CD14-positive monocyte (primary cell): Measurements from ENCODE around the gene SETD1A. TPM values are rescaled to one million over a fixed set of nuclear protein-coding genes. Genes with fewer than 3 reads are reported as not detected.
A peak's percentile ranks its signal among the peaks of the same experiment; 100 is the strongest.

Experiments used
- DNase-seq, 3 donors: peaks; one replicate each; pipeline ENCODE4 v3.0.0-alpha.2; 2011 to 2022
- H2AFZ ChIP-seq: 2 replicates; pipeline ENCODE4 v1.6.0; 2012; ENCODE audit warnings: mild to moderate bottlenecking, low read depth, low read length, inconsistent platforms; ENCODE audit not compliant: insufficient read depth, poor library complexity, severe bottlenecking
- H3K27ac ChIP-seq, 2 donors: 1 replicate in 1 of 2; 2 replicates in 1 of 2; pipeline ENCODE4 v1.5.1; 2012 to 2013; ENCODE audit warnings: low read length in 2 of 2, control low read depth in 1 of 2, inconsistent platforms in 1 of 2, low read depth in 1 of 2, mild to moderate bottlenecking in 1 of 2
- H3K27me3 ChIP-seq, 2 donors: one replicate each; pipeline versions ENCODE4 v1.6.0 to v1.6.1; 2011 to 2013; ENCODE audit warnings: low read length in 2 of 2; ENCODE audit not compliant: control insufficient read depth in 2 of 2, insufficient read depth in 2 of 2
- H3K36me3 ChIP-seq, 2 donors: replicated peaks in 1 of 2; 1 replicate in 1 of 2; 2 replicates in 1 of 2; pipeline versions ENCODE4 v1.5.1 to v1.6.1; 2012 to 2013; ENCODE audit warnings: low read length in 2 of 2, control low read depth in 1 of 2, inconsistent platforms in 1 of 2, mild to moderate bottlenecking in 1 of 2; ENCODE audit not compliant: insufficient read depth in 2 of 2, control insufficient read depth in 1 of 2
- H3K4me1 ChIP-seq, 2 donors: 1 replicate in 1 of 2; 2 replicates in 1 of 2; pipeline versions ENCODE4 v1.5.1 to v1.6.1; 2012 to 2013; ENCODE audit warnings: low read length in 2 of 2, control low read depth in 1 of 2, inconsistent platforms in 1 of 2, mild to moderate bottlenecking in 1 of 2, moderate library complexity in 1 of 2; ENCODE audit not compliant: insufficient read depth in 2 of 2, control insufficient read depth in 1 of 2
- H3K4me2 ChIP-seq: replicated peaks from 2 replicates; pipeline ENCODE3; 2012; ENCODE audit warnings: low read length, moderate library complexity, mild to moderate bottlenecking; ENCODE audit not compliant: poor library complexity, severe bottlenecking; ENCODE audit errors: extremely low read depth
- H3K4me3 ChIP-seq, 3 experiments: fragments of 200-600 bp in 1 of 3; sonication (generic) in 1 of 3; replicated peaks in 1 of 3; 1 replicate in 2 of 3; 2 replicates in 1 of 3; pipeline ENCODE4 v1.5.1; 2011 to 2013; ENCODE audit warnings: low read length in 3 of 3, mild to moderate bottlenecking in 3 of 3, control low read depth in 2 of 3, low read depth in 2 of 3, inconsistent platforms in 1 of 3, moderate library complexity in 1 of 3
- H3K79me2 ChIP-seq: 2 replicates; pipeline ENCODE4 v1.6.0; 2012; ENCODE audit warnings: mild to moderate bottlenecking, control low read depth, inconsistent platforms, low read length, moderate library complexity; ENCODE audit not compliant: insufficient read depth
- H3K9ac ChIP-seq: 2 replicates; pipeline ENCODE4 v1.6.0; 2017; ENCODE audit warnings: low read length, mild to moderate bottlenecking; ENCODE audit not compliant: insufficient read depth, poor library complexity, severe bottlenecking
- H3K9me3 ChIP-seq, 2 donors: replicated peaks in 1 of 2; 1 replicate in 1 of 2; 2 replicates in 1 of 2; pipeline versions ENCODE4 v1.5.1 to v1.6.1; 2012 to 2013; ENCODE audit warnings: low read length in 2 of 2, control low read depth in 1 of 2; ENCODE audit not compliant: control insufficient read depth in 1 of 2, insufficient read depth in 1 of 2
- H4K20me1 ChIP-seq: 2 replicates; pipeline ENCODE4 v1.6.0; 2012; ENCODE audit warnings: mild to moderate bottlenecking, low read length, control low read depth, moderate library complexity; ENCODE audit not compliant: insufficient read depth
- H3K27ac Mint-ChIP-seq, 7 donors: one replicate each; pipeline ENCODE4 v1.8.0; 2020; ENCODE audit warnings: mild to moderate bottlenecking in 7 of 7, mixed read lengths in 7 of 7, moderate library complexity in 6 of 7, inconsistent platforms in 2 of 7
- H3K27me3 Mint-ChIP-seq, 3 donors: one replicate each; pipeline ENCODE4 v1.8.0; 2021 to 2022; ENCODE audit warnings: low read depth in 3 of 3, mild to moderate bottlenecking in 3 of 3, mixed read lengths in 3 of 3, moderate library complexity in 3 of 3, inconsistent platforms in 1 of 3
- H3K36me3 Mint-ChIP-seq, 2 donors: one replicate each; pipeline ENCODE4 v1.8.0; 2020; ENCODE audit warnings: mixed read lengths in 2 of 2, inconsistent platforms in 1 of 2, mild to moderate bottlenecking in 1 of 2
- H3K4me1 Mint-ChIP-seq: one replicate; pipeline ENCODE4 v1.8.0; 2020; ENCODE audit warnings: mild to moderate bottlenecking, mixed read lengths
- H3K4me3 Mint-ChIP-seq, 2 donors: one replicate each; pipeline ENCODE4 v1.8.0; 2020; ENCODE audit warnings: mild to moderate bottlenecking in 2 of 2, mixed read lengths in 2 of 2, moderate library complexity in 1 of 2
- H3K9me3 Mint-ChIP-seq, 7 donors: one replicate each; pipeline ENCODE4 v1.8.0; 2020 to 2022; ENCODE audit warnings: mixed read lengths in 7 of 7, mild to moderate bottlenecking in 6 of 7, moderate library complexity in 6 of 7, inconsistent platforms in 2 of 7
- WGBS: methylation state at CpG from one replicate; pipeline ENCODE4 v1.1.5; 2013; ENCODE audit warnings: missing lambda C conversion rate; ENCODE audit not compliant: insufficient coverage; 5-methylcytosine and 5-hydroxymethylcytosine counted together
- intact Hi-C, 2 donors: fragments of 100-400 bp; cut with micrococcal nuclease; formaldehyde crosslinking; loops; one replicate each; pipeline versions ENCODE4 v1.15.0 to v1.15.1; 2023
- polyA plus RNA-seq, 3 donors: library from polyadenylated mRNA; depleted of rRNA in 1 of 3; unstranded in 2 of 3; stranded (reverse) in 1 of 3; fragments of 300-500 nt in 2 of 3; fragments of >200 nt in 1 of 3; fragmentation: Illumina TruSeq in 2 of 3; gene quantifications; 1 replicate in 2 of 3; 2 replicates in 1 of 3; pipeline ENCODE4 v1.2.3, GENCODE V29; 2012 to 2021
- TF ChIP-seq, protein P1 (sequence below): fragments of 200-600 bp; IDR thresholded peaks from one replicate; pipeline ENCODE4 v1.8.0; 2022; ENCODE audit warnings: antibody characterized with exemption, mild to moderate bottlenecking

The SETD1A gene
- polyA plus RNA-seq, 3 donors, result 0.16 to 6.6 (median 1.3) TPM

DNA sequence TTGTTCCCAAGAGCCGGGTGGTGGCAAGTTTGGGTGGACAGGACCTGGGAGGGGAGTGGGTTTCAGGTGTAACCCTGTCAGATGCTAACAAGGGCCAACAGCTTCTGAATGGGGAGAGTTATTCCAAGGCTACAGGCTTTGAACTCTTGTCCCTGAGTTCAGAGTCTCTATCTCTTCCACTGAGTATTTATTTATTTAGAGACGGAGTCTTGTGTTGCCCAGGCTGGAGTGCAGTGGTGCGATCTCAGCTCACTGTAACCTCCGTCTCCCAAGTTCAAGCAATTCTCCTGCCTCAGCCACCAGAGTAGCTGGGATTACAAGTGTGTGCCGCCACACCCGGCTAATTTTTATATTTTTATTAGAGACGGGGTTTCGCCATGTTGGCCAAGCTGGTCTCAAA, 2.6 kb upstream of the SETD1A start:
- peaks cover 50% of the 10 kb centered on the region for H3K79me2 ChIP-seq
- H3K27ac Mint-ChIP-seq, result peak overlapping the region in 2 of 7 donors; percentile 57
- DNase-seq, result no peak
- intact Hi-C loops, result loop anchor here in 1 of 2 donors (10.0 kb wide), 1 partner anchor 140 kb away; the partner anchor contains the start of gene VKORC1
- H3K9ac ChIP-seq, result no peak overlapping the region
- H3K4me3 Mint-ChIP-seq, result no peak overlapping the region
- peaks cover 0 to 1% (median 0%) of the 10 kb centered on the region in 3 donors for H3K27me3 Mint-ChIP-seq
- H3K36me3 Mint-ChIP-seq, result peaks cover 8 to 31% of the 10 kb centered on the region in 2 donors
- no peak overlapping the region for H3K27ac ChIP-seq
- H3K4me1 ChIP-seq, result peaks cover 28 to 36% of the 10 kb centered on the region in 2 donors
- H3K4me2 ChIP-seq, result no peak overlapping the region
- H3K9me3 Mint-ChIP-seq, result peaks cover 0 to 2% (median 0%) of the 10 kb centered on the region in 7 donors
- WGBS, result 89% methylated on average over 3 of the region's 8 CpGs
- TF ChIP-seq, protein P1, sequence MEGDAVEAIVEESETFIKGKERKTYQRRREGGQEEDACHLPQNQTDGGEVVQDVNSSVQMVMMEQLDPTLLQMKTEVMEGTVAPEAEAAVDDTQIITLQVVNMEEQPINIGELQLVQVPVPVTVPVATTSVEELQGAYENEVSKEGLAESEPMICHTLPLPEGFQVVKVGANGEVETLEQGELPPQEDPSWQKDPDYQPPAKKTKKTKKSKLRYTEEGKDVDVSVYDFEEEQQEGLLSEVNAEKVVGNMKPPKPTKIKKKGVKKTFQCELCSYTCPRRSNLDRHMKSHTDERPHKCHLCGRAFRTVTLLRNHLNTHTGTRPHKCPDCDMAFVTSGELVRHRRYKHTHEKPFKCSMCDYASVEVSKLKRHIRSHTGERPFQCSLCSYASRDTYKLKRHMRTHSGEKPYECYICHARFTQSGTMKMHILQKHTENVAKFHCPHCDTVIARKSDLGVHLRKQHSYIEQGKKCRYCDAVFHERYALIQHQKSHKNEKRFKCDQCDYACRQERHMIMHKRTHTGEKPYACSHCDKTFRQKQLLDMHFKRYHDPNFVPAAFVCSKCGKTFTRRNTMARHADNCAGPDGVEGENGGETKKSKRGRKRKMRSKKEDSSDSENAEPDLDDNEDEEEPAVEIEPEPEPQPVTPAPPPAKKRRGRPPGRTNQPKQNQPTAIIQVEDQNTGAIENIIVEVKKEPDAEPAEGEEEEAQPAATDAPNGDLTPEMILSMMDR, result no peak
- no peaks in the 10 kb centered on the region for H3K27me3 ChIP-seq
- no peak overlapping the region for H3K4me3 ChIP-seq
- H3K9me3 ChIP-seq, result no peaks in the 10 kb centered on the region
- peaks cover 29% of the 10 kb centered on the region for H3K4me1 Mint-ChIP-seq
- peaks cover 18 to 30% of the 10 kb centered on the region in 2 donors for H3K36me3 ChIP-seq
- peaks cover 74% of the 10 kb centered on the region for H4K20me1 ChIP-seq
- H2AFZ ChIP-seq, result no peak overlapping the region

GRCh38 chr16:30956601-30957455, 726 bp upstream of the SETD1A start:
- Histone ChIP-seq H3K4me2 (peak overlapping the region; percentile 100), H3K9me3 (no peaks in the 10 kb centered on the region), H3K27ac (peak overlapping the region; percentile 88 to 97), H2AFZ (peak overlapping the region; percentile 94), H3K79me2 (peaks cover 40% of the 10 kb centered on the region), H3K4me1 (peaks cover 13 to 21% of the 10 kb centered on the region in 2 donors), H3K9ac (peak overlapping the region; percentile 89), H3K36me3 (peaks cover 35 to 40% of the 10 kb centered on the region in 2 donors), H4K20me1 (peaks cover 56% of the 10 kb centered on the region), H3K27me3 (no peaks in the 10 kb centered on the region), H3K4me3 (peak overlapping the region; percentile 66 to 95 (median 71))
- Mint-ChIP-seq H3K4me1 (peaks cover 17% of the 10 kb centered on the region), H3K27ac (peak overlapping the region; percentile 96 to 99 (median 99)), H3K9me3 (peaks cover 0 to 2% (median 0%) of the 10 kb centered on the region in 7 donors), H3K36me3 (peaks cover 26 to 45% of the 10 kb centered on the region in 2 donors), H3K27me3 (peaks cover 0 to 1% (median 0%) of the 10 kb centered on the region in 3 donors), H3K4me3 (peak overlapping the region; percentile 90 to 95)
- peak; percentile 73 to 87 (median 78) for DNase-seq
- 29% methylated on average over 40 of the region's 42 CpGs for WGBS
- intact Hi-C loops, result loop anchor here in 1 of 2 donors (2.0 to 10.0 kb wide), 2 partner anchors 34 to 138 kb away; partner anchors contain the start of genes FBXL19 and VKORC1
- TF ChIP-seq, protein P1, result no peak
